Hepatocyte (in vitro differentiated cells): ENCODE data around the gene PPP2R5C. TPM values are rescaled to one million over a fixed set of nuclear protein-coding genes. Genes with fewer than 3 reads are reported as not detected.

Experiments used
- DNase-seq: peaks from one replicate; pipeline ENCODE4 v3.0.0-alpha.2; 2016; ENCODE audit warnings: low spot score
- H2AFZ ChIP-seq: fragments of 200-600 bp; sonication (generic); 2 replicates; pipeline ENCODE4 v1.6.0; 2016; ENCODE audit warnings: antibody characterized with exemption, mild to moderate bottlenecking
- H3K27ac ChIP-seq: fragments of 200-600 bp; sonication (generic); 2 replicates; pipeline ENCODE4 v1.5.1; 2016; ENCODE audit warnings: mild to moderate bottlenecking
- H3K27me3 ChIP-seq: fragments of 200-600 bp; sonication (generic); 2 replicates; pipeline ENCODE4 v1.6.1; 2016
- H3K36me3 ChIP-seq: fragments of 200-600 bp; sonication (generic); replicated peaks from 2 replicates; pipeline ENCODE4 v1.5.1; 2016; ENCODE audit warnings: low read depth; ENCODE audit not compliant: insufficient read depth
- H3K4me1 ChIP-seq: fragments of 200-600 bp; sonication (generic); 2 replicates; pipeline ENCODE4 v1.5.1; 2016; ENCODE audit warnings: mild to moderate bottlenecking, moderate library complexity; ENCODE audit not compliant: insufficient read depth
- H3K4me2 ChIP-seq: fragments of 200-600 bp; sonication (generic); 2 replicates; pipeline ENCODE4 v1.6.0; 2016
- H3K4me3 ChIP-seq: fragments of 200-600 bp; sonication (generic); 2 replicates; pipeline ENCODE4 v1.5.1; 2016; ENCODE audit warnings: mild to moderate bottlenecking
- H3K79me2 ChIP-seq: fragments of 200-600 bp; sonication (generic); 2 replicates; pipeline ENCODE4 v1.6.0; 2017; ENCODE audit warnings: mild to moderate bottlenecking
- H3K9me2 ChIP-seq: fragments of 200-600 bp; sonication (generic); replicated peaks from 2 replicates; pipeline ENCODE4 v1.6.0; 2017; ENCODE audit warnings: mild to moderate bottlenecking; ENCODE audit not compliant: insufficient read depth
- H3K9me3 ChIP-seq: fragments of 200-600 bp; sonication (generic); 2 replicates; pipeline ENCODE4 v1.5.1; 2016; ENCODE audit warnings: low read depth, mild to moderate bottlenecking
- H4K20me1 ChIP-seq: fragments of 200-600 bp; sonication (generic); 2 replicates; pipeline ENCODE4 v1.6.0; 2016; ENCODE audit warnings: mild to moderate bottlenecking; ENCODE audit not compliant: insufficient read depth, poor library complexity, severe bottlenecking
- CTCF ChIP-seq: fragments of 200-600 bp; sonication (generic); IDR thresholded peaks from 2 replicates; pipeline ENCODE4 v1.5.1; 2016; ENCODE audit warnings: antibody characterized with exemption, mild to moderate bottlenecking; ENCODE audit not compliant: poor library complexity
- EZH2 ChIP-seq: fragments of 200-600 bp; sonication (generic); IDR thresholded peaks from 2 replicates; pipeline ENCODE4 v1.6.1; 2016; ENCODE audit warnings: antibody characterized with exemption, mild to moderate bottlenecking, borderline replicate concordance
- EZH2phosphoT487 ChIP-seq: fragments of 200-600 bp; sonication (generic); IDR thresholded peaks from one replicate; pipeline ENCODE4 v1.6.1; 2018; ENCODE audit warnings: antibody characterized with exemption, mild to moderate bottlenecking, low read depth, moderate library complexity; ENCODE audit not compliant: unreplicated experiment, severe bottlenecking
- WGBS: methylation state at CpG from one replicate; pipeline ENCODE4 v1.1.6; 2016; ENCODE audit warnings: low lambda C conversion rate; ENCODE audit errors: missing lambda C conversion rate; 5-methylcytosine and 5-hydroxymethylcytosine counted together
- polyA plus RNA-seq: library from polyadenylated mRNA; unstranded; fragments of >200 nt; fragmentation: Nextera tagmentation; extraction: Ambion mirVana; gene quantifications from 2 replicates; pipeline ENCODE4 v1.2.1, GENCODE V29; 2016
- total RNA-seq: library from RNA; depleted of rRNA; stranded (reverse); fragments of >200 nt; gene quantifications from 2 replicates; pipeline ENCODE4 v1.2.3, GENCODE V29; 2014

The PPP2R5C gene
- total and polyA plus RNA-seq, 2 experiments from 2014 or later: 47.4 to 78.0 TPM

- H2AFZ ChIP-seq: no peak overlapping the region
- TF ChIP-seq CTCF (no peak), EZH2 (no peak), EZH2phosphoT487 (no peak)
- H3K4me1 ChIP-seq: peaks cover 3% of the 10 kb centered on the region
- no peaks in the 10 kb centered on the region for H3K79me2 ChIP-seq
- H3K4me2 ChIP-seq: no peak overlapping the region
- no peaks in the 10 kb centered on the region for H3K27me3 ChIP-seq
- H3K9me2 ChIP-seq: no peaks in the 10 kb centered on the region
- H3K9me3 ChIP-seq: no peaks in the 10 kb centered on the region
- H3K36me3 ChIP-seq: no peaks in the 10 kb centered on the region
- H4K20me1 ChIP-seq: no peaks in the 10 kb centered on the region
- no peak overlapping the region for H3K4me3 ChIP-seq
- WGBS: 85% methylated on average over 11 of the region's 11 CpGs
- no peak overlapping the region for H3K27ac ChIP-seq
- DNase-seq: no peak
These were observed 197.1 kb downstream of the PPP2R5C start for GRCh38 chr14:101958418-101959180.

GRCh38 chr14:101959277-101959676, 197.8 kb downstream of the PPP2R5C start:
- Histone ChIP-seq H3K4me1 (peaks cover 3% of the 10 kb centered on the region), H3K9me3 (no peaks in the 10 kb centered on the region), H2AFZ (no peak overlapping the region), H3K27ac (no peak overlapping the region), H3K9me2 (no peaks in the 10 kb centered on the region), H3K79me2 (no peaks in the 10 kb centered on the region), H4K20me1 (no peaks in the 10 kb centered on the region), H3K4me3 (no peak overlapping the region), H3K36me3 (no peaks in the 10 kb centered on the region), H3K4me2 (no peak overlapping the region), H3K27me3 (no peaks in the 10 kb centered on the region)
- no peak for DNase-seq
- 70% methylated on average over 2 of the region's 2 CpGs for WGBS
- no peak for TF ChIP-seq EZH2
- no peak for TF ChIP-seq CTCF
- TF ChIP-seq EZH2phosphoT487: no peak

- no peaks in the 10 kb centered on the region for H3K9me2 ChIP-seq
- H3K27me3 ChIP-seq: no peaks in the 10 kb centered on the region
- peaks cover 3% of the 10 kb centered on the region for H3K4me1 ChIP-seq
- H3K27ac ChIP-seq: no peak overlapping the region
- DNase-seq: no peak
- no peak overlapping the region for H3K4me2 ChIP-seq
- no peak overlapping the region for H2AFZ ChIP-seq
- H3K36me3 ChIP-seq: no peaks in the 10 kb centered on the region
- TF ChIP-seq CTCF: peak; percentile 38
- no peak for TF ChIP-seq EZH2phosphoT487
- H3K9me3 ChIP-seq: no peaks in the 10 kb centered on the region
- peaks cover 8% of the 10 kb centered on the region for H3K79me2 ChIP-seq
- H4K20me1 ChIP-seq: no peaks in the 10 kb centered on the region
- WGBS: 54% methylated on average over 12 of the region's 13 CpGs
- H3K4me3 ChIP-seq: no peak overlapping the region
These were observed 198.7 kb downstream of the PPP2R5C start for GRCh38 chr14:101960225-101960624.
